Measurements from ENCODE around the gene SFTPB.

DNA sequence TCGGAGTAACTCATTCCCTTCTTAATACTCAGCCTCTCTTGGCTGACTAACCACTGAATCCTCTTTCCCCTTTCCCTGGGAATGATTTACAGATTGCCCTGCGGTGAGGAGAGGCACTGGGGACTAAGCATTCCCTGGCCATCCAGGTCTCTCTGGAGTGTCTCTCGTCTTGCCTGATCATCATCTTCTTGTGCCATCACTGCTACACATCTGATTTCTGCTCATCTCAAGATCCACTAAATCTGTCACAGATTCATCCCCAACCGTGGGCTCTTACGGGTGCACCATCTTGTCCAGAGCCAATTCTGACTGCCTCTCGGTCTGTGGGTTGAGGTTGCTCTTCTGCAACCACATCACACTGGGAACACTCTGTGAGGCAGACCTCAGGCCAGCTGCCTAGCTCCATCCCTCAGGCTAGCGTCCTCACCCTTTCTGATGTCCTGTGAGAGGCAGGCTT, 12.0 kb downstream of the SFTPB start:
- TF ChIP-seq, protein P1, sequence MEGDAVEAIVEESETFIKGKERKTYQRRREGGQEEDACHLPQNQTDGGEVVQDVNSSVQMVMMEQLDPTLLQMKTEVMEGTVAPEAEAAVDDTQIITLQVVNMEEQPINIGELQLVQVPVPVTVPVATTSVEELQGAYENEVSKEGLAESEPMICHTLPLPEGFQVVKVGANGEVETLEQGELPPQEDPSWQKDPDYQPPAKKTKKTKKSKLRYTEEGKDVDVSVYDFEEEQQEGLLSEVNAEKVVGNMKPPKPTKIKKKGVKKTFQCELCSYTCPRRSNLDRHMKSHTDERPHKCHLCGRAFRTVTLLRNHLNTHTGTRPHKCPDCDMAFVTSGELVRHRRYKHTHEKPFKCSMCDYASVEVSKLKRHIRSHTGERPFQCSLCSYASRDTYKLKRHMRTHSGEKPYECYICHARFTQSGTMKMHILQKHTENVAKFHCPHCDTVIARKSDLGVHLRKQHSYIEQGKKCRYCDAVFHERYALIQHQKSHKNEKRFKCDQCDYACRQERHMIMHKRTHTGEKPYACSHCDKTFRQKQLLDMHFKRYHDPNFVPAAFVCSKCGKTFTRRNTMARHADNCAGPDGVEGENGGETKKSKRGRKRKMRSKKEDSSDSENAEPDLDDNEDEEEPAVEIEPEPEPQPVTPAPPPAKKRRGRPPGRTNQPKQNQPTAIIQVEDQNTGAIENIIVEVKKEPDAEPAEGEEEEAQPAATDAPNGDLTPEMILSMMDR (IDR thresholded peaks at IDR 0.05) = no peak
- no peak for TF ChIP-seq POLR2A (IDR thresholded peaks at IDR 0.05)
